NCI-H2107 treated with DMSO at 0.1 percent for 48 hours (cell line): Measurements from ENCODE around the gene SLC27A5.
"Not testable (repeated sequence)": the region's sequence is repeated elsewhere in the genome, so short reads cannot be mapped to it uniquely, and the experiment has no call there.

ENCODE experiments used
- DNase-seq: peaks from one replicate; lab custom pipeline; 2025; ENCODE audit not compliant: unreplicated experiment; lab: John Stamatoyannopoulos, UW

Gene SLC27A5

DNA sequence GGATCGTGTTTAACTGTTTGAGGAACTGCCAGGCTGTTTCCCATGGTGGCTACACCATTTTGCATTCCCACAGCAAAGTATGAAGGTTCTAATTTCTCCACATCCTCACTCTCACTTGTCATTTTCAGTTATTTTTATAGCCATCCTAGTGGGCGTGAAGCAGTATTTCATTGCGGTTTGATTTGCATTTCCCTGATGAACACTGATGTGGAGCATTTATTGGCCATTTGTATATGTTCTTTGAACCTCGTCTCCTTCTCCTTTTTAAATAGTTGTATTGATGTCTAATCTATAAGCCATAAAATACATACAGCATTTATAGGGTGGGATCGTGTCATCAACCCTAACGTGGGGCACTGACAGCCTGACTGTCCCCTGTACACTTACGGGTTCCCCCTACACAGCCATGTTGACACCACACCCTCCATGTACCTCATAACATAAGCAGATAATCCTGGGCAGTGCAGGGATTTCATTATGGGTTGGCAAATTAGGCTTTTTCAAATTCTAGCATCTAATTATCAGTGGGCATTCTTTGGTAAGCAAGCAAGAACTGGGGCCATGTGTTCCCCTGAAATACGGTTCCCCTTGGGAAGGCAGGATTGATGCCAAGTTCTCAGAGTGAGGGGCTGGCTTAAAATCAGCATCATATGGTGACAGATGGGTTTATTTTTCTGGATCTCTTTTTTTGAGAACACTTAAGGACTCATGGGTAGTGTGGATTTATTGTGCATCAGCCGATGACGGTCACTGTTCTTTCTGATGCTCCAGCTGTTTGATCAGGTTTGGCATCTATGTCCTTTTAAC, 19.4 kb upstream of the SLC27A5 start:
- no peak for DNase-seq

- no peak for DNase-seq
These were observed 17.6 kb upstream of the SLC27A5 start for GRCh38 chr19:58529405-58529804.

DNA sequence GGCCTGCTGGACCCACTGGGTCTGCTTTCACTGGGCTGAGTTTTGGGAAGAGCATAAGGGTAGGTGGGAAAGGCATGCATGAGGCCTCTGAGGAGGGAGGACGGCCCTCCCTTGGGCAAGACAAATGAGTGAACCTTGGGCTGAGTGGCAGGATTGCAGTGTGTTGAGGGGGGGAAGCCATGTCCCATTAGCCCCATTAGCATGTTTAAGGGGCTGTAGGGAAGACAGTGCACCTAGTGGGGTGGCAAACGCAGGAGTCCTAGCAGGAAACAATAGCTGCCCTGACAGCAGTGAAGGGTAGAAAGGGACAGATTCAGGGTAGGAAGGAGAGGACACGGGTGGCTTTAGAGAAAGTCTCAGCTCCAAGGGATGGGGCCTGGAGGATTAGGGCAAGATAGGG, 10.9 kb upstream of the SLC27A5 start:
- no peak for DNase-seq

DNA sequence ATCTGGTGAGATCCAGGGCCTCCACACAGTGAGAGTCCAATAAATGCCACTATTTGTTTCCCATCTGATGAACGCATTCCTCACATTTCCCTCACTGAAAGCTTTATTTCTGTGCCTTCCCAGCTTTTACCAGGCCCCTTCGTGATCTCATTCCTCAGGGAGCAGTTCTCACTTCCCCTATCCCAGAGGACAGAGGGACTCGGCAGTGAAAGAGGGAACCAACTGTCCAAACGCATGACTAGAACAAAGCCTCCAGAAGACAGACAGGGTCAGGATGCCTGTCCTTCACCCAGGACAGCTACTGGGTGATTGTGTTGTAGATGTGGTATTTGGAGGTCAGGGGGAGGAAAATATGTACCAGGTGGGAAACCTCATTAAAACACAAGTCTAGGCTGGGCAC, 9.9 kb upstream of the SLC27A5 start:
- DNase-seq: no peak

GRCh38 chr19:58520257-58520599, 8.4 kb upstream of the SLC27A5 start:
- no peak for DNase-seq

- peak; percentile 94 for DNase-seq
These were observed 7.8 kb upstream of the SLC27A5 start, which contains the start of gene ZBTB45 for GRCh38 chr19:58519355-58520256. ZBTB45 (minus strand) TSS chr19:58519810; CDS start chr19:58517673, 2,137 bp downstream.

DNA sequence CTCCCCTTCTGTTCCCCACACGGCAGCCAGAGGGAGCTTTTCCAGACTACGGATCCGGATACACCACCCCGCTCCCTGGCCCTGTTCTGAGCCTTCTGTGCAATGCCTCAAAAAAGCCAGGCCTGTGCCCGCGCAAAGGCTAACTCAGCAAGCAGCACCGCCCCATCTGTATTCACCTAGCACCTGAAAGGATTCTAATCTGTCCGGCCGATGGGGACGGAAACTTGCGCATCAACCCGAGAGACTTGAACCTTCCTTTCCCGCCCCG, 7.2 kb upstream of the SLC27A5 start:
- peak; percentile 33 for DNase-seq

DNA sequence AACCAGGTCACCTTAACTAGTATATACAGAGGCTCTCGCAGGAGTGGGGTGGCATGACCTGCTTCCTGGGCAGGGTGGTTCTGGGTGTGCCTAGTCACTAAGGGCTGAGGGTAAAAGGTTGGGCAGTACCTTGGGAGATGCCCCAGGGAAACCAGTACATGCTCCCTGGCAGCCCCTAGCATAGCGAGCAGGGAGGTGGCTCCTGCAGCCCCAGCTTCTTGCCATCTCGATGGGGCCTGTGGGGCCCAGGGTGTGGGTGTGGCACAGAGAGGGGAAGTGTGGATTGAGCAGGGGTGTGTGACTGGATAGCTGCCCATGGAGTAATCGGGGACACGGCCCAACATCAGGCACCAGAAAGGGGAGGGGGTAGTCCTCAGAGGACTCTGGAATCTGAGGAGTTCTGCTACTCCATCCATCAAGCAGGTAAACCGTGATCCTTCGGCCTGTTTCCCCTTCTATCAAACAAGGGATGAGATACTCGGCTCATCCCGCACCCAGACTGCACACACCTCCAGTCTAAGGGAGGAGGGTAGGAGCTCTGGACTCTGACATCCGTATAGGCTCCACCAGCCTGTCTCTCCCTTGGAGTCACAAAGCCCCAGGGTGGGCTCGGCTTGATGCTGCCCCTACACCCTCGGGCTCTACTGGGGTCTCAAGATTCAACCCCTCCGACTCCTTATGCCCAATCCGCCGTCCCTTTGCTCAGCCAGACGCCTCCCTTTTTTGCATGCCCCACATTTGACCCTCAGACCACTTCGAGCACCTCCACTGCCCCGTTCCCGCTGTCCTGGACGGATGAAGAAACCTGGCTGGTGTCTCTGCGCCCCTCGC, 6.7 kb upstream of the SLC27A5 start:
- DNase-seq: no peak

DNA sequence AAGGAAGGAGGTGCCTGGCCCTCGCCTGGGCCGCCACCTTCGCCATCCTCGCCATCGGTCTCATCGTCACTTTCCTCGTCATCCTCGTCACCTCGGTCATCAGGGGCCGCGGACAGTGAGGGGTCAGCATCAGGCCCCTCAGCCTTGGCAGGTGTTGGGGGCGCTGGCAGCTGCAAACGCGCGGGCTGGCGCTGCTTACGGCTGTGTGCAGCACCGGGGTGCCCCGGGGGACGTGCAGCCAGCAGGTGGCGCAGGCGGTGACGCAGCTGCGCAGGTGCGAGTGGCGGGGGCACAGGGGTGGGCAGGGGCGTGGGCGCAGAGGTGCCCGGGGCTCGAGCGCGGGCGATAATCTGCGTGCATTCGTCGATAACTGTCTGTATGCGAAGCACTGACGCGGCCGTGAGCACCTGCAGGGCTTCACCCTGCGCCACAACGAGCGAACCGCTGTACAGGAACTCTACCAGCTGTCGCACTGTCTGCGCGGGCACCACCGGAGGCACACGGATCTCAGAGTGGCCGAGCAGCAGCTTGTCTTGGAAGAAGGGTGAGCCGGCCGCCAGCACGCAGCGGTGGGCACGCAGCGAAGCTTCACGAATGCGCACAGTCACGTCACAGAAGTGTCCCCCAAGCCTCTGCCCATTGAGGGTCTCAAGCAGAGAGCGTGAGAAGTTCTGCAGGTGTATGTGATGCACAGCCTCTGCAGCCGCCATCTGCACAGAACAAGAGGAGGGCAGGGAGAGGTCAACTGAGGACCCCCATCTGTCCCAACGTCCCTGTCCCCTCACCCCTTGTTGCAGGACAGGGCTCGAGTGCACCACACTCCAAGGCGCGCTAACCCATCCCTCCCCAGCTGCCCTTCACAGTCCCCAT, 5.4 kb upstream of the SLC27A5 start:
- DNase-seq: no peak

DNA sequence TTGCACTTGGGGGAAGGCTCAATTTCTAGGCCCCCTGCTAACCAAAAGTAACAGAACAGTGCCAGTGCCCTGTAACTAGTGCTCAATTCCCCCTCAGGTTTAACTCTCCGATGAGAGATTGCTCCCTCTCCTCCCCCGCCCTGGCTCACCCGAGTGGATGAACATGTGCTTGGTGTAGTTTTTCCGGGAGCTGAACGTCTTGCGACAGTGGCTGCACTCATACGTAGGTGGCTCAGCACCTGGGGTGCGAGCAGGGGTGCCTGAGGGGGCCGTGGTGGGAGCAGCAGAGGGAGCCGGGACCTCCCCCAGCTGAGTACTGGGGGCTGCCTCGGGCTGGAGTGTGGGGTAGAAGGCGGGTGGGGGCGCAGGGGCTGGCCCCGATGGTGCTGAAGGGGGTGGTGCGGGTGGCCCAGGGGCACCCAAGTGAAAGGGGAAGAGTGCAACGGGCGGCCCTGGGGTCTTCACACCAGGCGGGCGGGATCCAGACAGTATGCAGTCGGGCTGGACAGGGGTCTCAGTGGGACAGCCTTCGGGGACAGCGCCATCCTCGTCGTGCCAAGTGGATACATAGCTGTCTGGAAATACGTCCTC, 4.5 kb upstream of the SLC27A5 start:
- no peak for DNase-seq

- DNase-seq: no peak
These were observed 3.5 kb upstream of the SLC27A5 start for GRCh38 chr19:58515259-58515658.

DNA sequence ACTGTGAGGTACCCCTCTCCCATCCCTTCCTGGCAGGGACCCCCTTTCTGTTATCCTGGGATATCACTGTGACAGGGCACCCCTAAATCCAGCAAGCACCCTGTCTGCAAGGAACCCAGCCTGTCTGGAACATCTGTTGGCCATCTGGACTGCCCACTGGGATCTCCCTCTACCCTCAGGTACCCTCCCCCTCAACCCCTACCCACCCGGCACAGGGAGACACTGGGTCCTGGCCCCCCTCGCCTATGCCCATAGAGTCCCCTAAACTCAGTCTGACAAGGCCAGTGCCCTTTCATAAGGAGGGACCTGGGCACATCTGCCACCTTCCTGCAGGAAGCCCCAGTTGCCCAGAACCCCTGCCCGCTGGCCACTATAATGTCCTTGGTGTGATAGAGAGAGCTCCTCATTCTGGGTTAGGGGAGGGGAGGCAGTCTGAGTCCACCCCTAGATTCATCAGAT, 2.8 kb upstream of the SLC27A5 start:
- no peak for DNase-seq

DNA sequence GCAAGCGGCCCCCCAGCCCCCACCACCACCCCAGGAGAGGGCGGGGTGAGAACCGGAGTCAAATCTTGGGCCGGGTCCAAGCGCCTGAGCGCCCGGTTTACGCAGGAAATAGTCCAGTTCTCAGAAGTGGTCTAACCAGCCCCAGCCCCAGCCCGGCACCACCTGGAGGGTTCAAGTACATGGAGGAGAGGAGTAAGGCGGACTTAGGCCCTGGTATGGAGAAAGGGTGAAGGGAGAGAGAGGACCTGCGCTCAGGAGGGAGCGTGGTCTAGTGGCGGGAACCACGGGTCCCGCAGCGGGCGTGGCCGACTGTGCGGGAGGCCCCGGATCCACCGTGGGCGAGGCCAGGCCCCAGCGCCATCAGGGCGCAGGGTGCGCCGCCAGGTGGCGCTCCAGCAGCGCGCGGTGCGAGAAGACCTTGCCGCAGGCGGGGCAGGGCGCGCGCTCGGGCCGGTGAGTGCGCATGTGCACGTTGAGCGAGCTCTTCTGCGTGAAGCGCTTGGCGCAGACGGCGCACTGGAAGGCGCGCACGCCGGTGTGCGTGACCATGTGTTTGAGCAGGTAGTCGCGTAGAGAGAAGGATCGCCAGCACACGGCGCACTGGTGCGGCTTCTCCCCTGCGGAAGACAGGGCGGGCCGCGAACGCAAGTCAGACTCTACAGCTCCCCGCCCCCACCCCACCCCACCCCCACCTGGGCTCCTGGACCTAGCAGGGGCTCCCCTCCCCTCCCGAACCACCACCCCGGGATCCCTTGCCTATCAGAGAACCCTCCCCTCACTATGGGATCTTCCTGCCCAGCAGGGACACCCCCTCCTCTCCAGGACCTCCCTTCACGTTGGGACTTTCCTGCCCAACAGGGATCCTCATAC, 2.1 kb upstream of the SLC27A5 start:
- DNase-seq: peak; percentile 12

GRCh38 chr19:58513213-58513693, 1.5 kb upstream of the SLC27A5 start:
- no peak for DNase-seq

DNA sequence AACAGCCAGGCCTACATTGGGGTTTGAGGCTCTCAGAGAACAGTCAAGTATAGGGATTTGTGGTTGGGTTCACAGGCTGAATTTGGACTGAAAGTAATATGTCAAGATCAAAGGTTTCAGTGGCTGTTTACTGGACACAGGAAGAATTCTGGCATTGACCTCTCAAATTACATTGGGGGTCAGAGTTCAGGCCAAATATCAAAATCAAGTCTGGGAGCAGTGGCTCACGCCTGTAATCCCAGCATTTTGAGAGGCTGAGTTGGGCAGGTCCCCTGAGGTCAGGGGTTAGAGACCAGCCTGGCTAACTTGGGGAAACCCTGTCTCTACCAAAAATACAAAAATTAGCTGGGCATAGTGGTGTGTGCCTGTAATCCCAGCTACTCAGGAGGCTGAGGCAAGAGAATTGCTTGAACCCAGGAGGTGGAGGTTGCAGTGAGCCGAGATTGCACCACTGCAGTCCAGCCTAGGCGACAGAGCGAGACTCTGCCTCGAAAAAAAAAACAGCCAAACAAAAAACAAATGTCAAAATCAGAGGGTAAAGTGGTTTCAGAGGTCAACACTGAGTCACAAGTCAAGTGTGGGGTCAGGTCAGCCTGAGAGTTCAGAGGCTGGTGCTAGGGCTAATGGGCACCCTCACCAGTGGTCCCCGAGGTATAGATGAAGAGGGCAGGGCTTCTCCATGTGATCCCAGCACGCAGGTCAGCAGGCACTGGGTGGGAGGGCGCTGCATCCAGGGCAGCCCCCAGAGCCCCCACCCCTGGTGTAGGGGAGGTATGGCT, 1.5 kb downstream of the SLC27A5 start:
- no peak for DNase-seq

DNA sequence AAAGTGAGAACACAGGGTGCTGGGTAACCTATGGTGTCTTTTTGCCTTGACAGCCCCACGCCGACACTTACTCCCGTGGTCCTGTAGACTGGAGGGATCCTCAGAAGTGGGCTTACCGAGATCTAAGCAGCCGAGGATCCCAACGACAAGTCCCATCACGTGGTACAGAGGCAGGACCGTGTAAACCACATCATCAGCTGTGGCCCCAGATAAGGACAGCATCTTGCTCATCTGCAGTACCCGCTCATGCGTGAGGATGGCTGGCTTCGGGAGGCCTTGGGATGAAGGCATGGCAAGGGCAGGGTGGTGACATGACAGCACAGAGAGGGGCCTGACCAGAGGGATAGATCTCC, 2.1 kb downstream of the SLC27A5 start:
- no peak for DNase-seq

GRCh38 chr19:58507602-58508223, 4.1 kb downstream of the SLC27A5 start:
- not testable (repeated sequence) for DNase-seq

GRCh38 chr19:58500242-58500641, 11.6 kb downstream of the SLC27A5 start:
- DNase-seq: no peak
